Activated CD4-positive, alpha-beta T cell treated with anti-CD3 and anti-CD28 coated beads, Interleukin-2, amount 50 U/mL, for 24 hours (primary cell): ENCODE measurements around the gene IQSEC3.
"Not testable (repeated sequence)": the region's sequence is repeated elsewhere in the genome, so short reads cannot be mapped to it uniquely, and the experiment has no call there.

ENCODE experiments used
- DNase-seq, 2 donors: peaks; one replicate each; pipeline ENCODE4 v3.0.0-alpha.2; 2020; ENCODE audit warnings: low read depth in 1 of 2, low spot score in 1 of 2

The IQSEC3 gene

GRCh38 chr12:109872-110271 is 43.3 kb downstream of the IQSEC3 start:
- no peak for DNase-seq

- no peak for DNase-seq
Measured at GRCh38 chr12:111699-112493, 45.3 kb downstream of the IQSEC3 start.

GRCh38 chr12:113347-113746 is 46.8 kb downstream of the IQSEC3 start:
- DNase-seq: no peak

GRCh38 chr12:114626-115211 is 48.2 kb downstream of the IQSEC3 start:
- DNase-seq: no peak

- no peak for DNase-seq
Measured at GRCh38 chr12:115518-115917, 49.0 kb downstream of the IQSEC3 start.

- no peak for DNase-seq
Measured at GRCh38 chr12:115960-116915, 49.7 kb downstream of the IQSEC3 start.

GRCh38 chr12:117311-117710 is 50.7 kb downstream of the IQSEC3 start:
- no peak for DNase-seq

GRCh38 chr12:117816-118345 is 51.3 kb downstream of the IQSEC3 start:
- DNase-seq: no peak

- no peak for DNase-seq
Measured at GRCh38 chr12:118591-118990, 52.0 kb downstream of the IQSEC3 start.

GRCh38 chr12:120951-121350 is 54.4 kb downstream of the IQSEC3 start:
- DNase-seq: no peak

- DNase-seq: no peak
Measured at GRCh38 chr12:121647-122046, 55.1 kb downstream of the IQSEC3 start.

- DNase-seq: no peak
Measured at GRCh38 chr12:125075-125474, 58.5 kb downstream of the IQSEC3 start.

- DNase-seq: no peak
Measured at GRCh38 chr12:125566-125965, 59.0 kb downstream of the IQSEC3 start.

GRCh38 chr12:128079-128478 is 61.5 kb downstream of the IQSEC3 start:
- no peak for DNase-seq

GRCh38 chr12:129001-129400 is 62.4 kb downstream of the IQSEC3 start:
- DNase-seq: no peak

GRCh38 chr12:130519-130918 is 64.0 kb downstream of the IQSEC3 start:
- DNase-seq: no peak

- no peak for DNase-seq
Measured at GRCh38 chr12:131008-131407, 64.4 kb downstream of the IQSEC3 start.

- DNase-seq: no peak
Measured at GRCh38 chr12:131732-132495, 65.3 kb downstream of the IQSEC3 start.

GRCh38 chr12:133616-134232 is 67.2 kb downstream of the IQSEC3 start:
- DNase-seq: not testable (repeated sequence)

- DNase-seq: no peak
Measured at GRCh38 chr12:135138-135537, 68.6 kb downstream of the IQSEC3 start.
